ENCODE data around the gene NKX2-8.

GRCh38 chr14:36617824-36618223 lies 35.4 kb upstream of the NKX2-8 start:
- TF ChIP-seq CTCF (conservative IDR thresholded peaks at IDR 0.05 in 1 of 2, IDR thresholded peaks at IDR 0.05 in 1 of 2; ENCODE audit: extremely low read depth in 1 of 2, insufficient read depth in 1 of 2, low read depth in 1 of 2, low read length in 2 of 2) (no peak), EZH2 (IDR thresholded peaks at IDR 0.05; ENCODE audit: borderline replicate concordance, low read length) (no peak)

Data from mammary epithelial cell (primary cell).